HepG2 (cell line): ENCODE results near the gene SAP130. TPM values are rescaled to one million over a fixed set of nuclear protein-coding genes. Genes with fewer than 3 reads are reported as not detected.

Experiments
- ATAC-seq: fragments of 200-7000 bp; cut with Tn5 transposase; 3 replicates; pipeline ENCODE4 v1.9.1; 2020; ENCODE audit warnings: mild to moderate bottlenecking, moderate library complexity
- BruUV-seq: library from RNA; stranded (reverse); fragments of 400-500 nt; replicated peaks from 2 replicates; lab custom pipeline; 2021; lab: Mats Ljungman, UMichigan
- CTCF ChIA-PET: fragments of 300-600 bp; formaldehyde crosslinking; extraction: SDS; loops from one replicate; lab custom pipeline; 2021; ENCODE audit warnings: low total read pairs, inconsistent platforms, low intra/inter-chr PET ratio; lab: Yijun Ruan, JAX
- POLR2A ChIA-PET: fragments of 350-600 bp; sonication (Branson Sonifier 250); formaldehyde crosslinking; loops from one replicate; lab custom pipeline; 2020; ENCODE audit warnings: antibody characterized with exemption, inconsistent platforms; lab: Yijun Ruan, JAX
- DNase-seq: peaks from one replicate; pipeline ENCODE4 v3.0.0-alpha.2; 2015; ENCODE audit warnings: low spot score
- FAIRE-seq: peaks from 3 replicates; lab custom pipeline; 2011; peaks lifted over from hg19 to GRCh38; lab: Jason Lieb, UNC
- H2AFZ ChIP-seq: one replicate; pipeline ENCODE4 v1.6.1; 2011; ENCODE audit warnings: low read length, inconsistent platforms
- H3K27ac ChIP-seq: fragments of 300-600 bp; 3 replicates; pipeline ENCODE4 v1.8.0; 2011; ENCODE audit warnings: mixed run types, mild to moderate bottlenecking, mixed read lengths, low read length, inconsistent platforms; ENCODE audit not compliant: insufficient read depth; ENCODE audit errors: extremely low read length
- H3K27me3 ChIP-seq, 2 experiments: fragments of 200-600 bp in 1 of 2; 2 replicates in 1 of 2; 3 replicates in 1 of 2; pipeline versions ENCODE4 v1.6.0 to v1.8.0; 2011; ENCODE audit warnings: low read length in 2 of 2, mild to moderate bottlenecking in 2 of 2, moderate library complexity in 2 of 2, inconsistent platforms in 1 of 2; ENCODE audit not compliant: insufficient read depth in 2 of 2, control insufficient read depth in 1 of 2
- H3K36me3 ChIP-seq, 2 experiments: fragments of 200-600 bp in 1 of 2; replicated peaks in 1 of 2; 2 replicates in 1 of 2; 3 replicates in 1 of 2; pipeline versions ENCODE4 v1.5.1 to v1.8.0; 2011; ENCODE audit warnings: low read length in 2 of 2, inconsistent platforms in 1 of 2; ENCODE audit not compliant: insufficient read depth in 2 of 2, control insufficient read depth in 1 of 2
- H3K4me1 ChIP-seq: 2 replicates; pipeline ENCODE4 v1.5.1; 2012; ENCODE audit warnings: low read length, inconsistent platforms; ENCODE audit not compliant: insufficient read depth
- H3K4me2 ChIP-seq: 2 replicates; pipeline ENCODE4 v1.6.0; 2011; ENCODE audit warnings: low read depth, low read length, inconsistent platforms
- H3K4me3 ChIP-seq, 3 experiments: fragments of 200-600 bp in 1 of 3; sonication (generic), shearing (Covaris generic) in 1 of 3; replicated peaks in 1 of 3; 2 replicates each; pipeline ENCODE4 v1.5.1; 2011 to 2016; ENCODE audit warnings: low read length in 3 of 3, inconsistent platforms in 2 of 3, low read depth in 2 of 3, mild to moderate bottlenecking in 2 of 3, control low read depth in 1 of 3, mixed read lengths in 1 of 3; ENCODE audit not compliant: insufficient read depth in 1 of 3
- H3K79me2 ChIP-seq: one replicate; pipeline ENCODE4 v1.6.1; 2011; ENCODE audit warnings: low read length, inconsistent platforms; ENCODE audit not compliant: insufficient read depth
- H3K9ac ChIP-seq: 2 replicates; pipeline ENCODE4 v1.6.0; 2011; ENCODE audit warnings: mild to moderate bottlenecking, low read depth, low read length, inconsistent platforms; ENCODE audit not compliant: insufficient read depth
- H3K9me3 ChIP-seq: 2 replicates; pipeline ENCODE4 v1.5.1; 2012; ENCODE audit warnings: mild to moderate bottlenecking, low read length
- H4K20me1 ChIP-seq: 2 replicates; pipeline ENCODE4 v1.6.0; 2011; ENCODE audit warnings: inconsistent platforms, mild to moderate bottlenecking, low read length, moderate library complexity; ENCODE audit not compliant: insufficient read depth
- BRCA1 ChIP-seq: sonication (generic); formaldehyde crosslinking; IDR thresholded peaks from 2 replicates; pipeline ENCODE4 v1.4.0; 2020; ENCODE audit warnings: missing genetic modification reagents
- GFI1 ChIP-seq: sonication (generic); formaldehyde crosslinking; IDR thresholded peaks from 2 replicates; pipeline ENCODE4 v1.5.0; 2020; ENCODE audit warnings: missing genetic modification reagents, mild to moderate bottlenecking, borderline replicate concordance
- GMEB2 ChIP-seq: IDR thresholded peaks from 2 replicates; pipeline ENCODE4 v1.6.1; 2016; ENCODE audit warnings: missing biosample characterization, missing genetic modification reagents, low read depth
- HDAC2 ChIP-seq: sonication (generic); formaldehyde crosslinking; IDR thresholded peaks from 2 replicates; pipeline ENCODE4 v1.4.0; 2020; ENCODE audit warnings: missing genetic modification reagents
- IKZF5 ChIP-seq: IDR thresholded peaks from 2 replicates; pipeline ENCODE4 v1.6.1; 2018; ENCODE audit warnings: missing genetic modification reagents, mild to moderate bottlenecking, missing compliant biosample characterization
- IRF9 ChIP-seq: sonication (generic); formaldehyde crosslinking; IDR thresholded peaks from 2 replicates; pipeline ENCODE4 v1.8.0; 2022; ENCODE audit warnings: missing genetic modification reagents, mild to moderate bottlenecking, borderline replicate concordance
- MNT ChIP-seq: fragments of 450-650 bp; IDR thresholded peaks from 2 replicates; pipeline ENCODE4 v1.6.1; 2016
- MXD1 ChIP-seq: sonication (generic); formaldehyde crosslinking; IDR thresholded peaks from 2 replicates; pipeline ENCODE4 v1.4.0; 2020; ENCODE audit warnings: mild to moderate bottlenecking, missing genetic modification reagents
- MYC ChIP-seq: sonication (generic); formaldehyde crosslinking; IDR thresholded peaks from 2 replicates; pipeline ENCODE4 v1.9.0; 2021; ENCODE audit warnings: missing genetic modification reagents, borderline replicate concordance
- NAIF1 ChIP-seq: sonication (generic); formaldehyde crosslinking; IDR thresholded peaks from 2 replicates; pipeline ENCODE4 v1.5.0; 2020; ENCODE audit warnings: mild to moderate bottlenecking, missing genetic modification reagents, borderline replicate concordance
- NR2F1 ChIP-seq, 2 experiments: fragments of 450-650 bp in 1 of 2; formaldehyde crosslinking in 1 of 2; IDR thresholded peaks; 2 replicates each; pipeline versions ENCODE4 v1.5.0 to v1.6.1; 2016 to 2020; ENCODE audit warnings: mild to moderate bottlenecking in 1 of 2, missing compliant biosample characterization in 1 of 2, missing genetic modification reagents in 1 of 2, moderate library complexity in 1 of 2
- NR2F6 ChIP-seq, 2 experiments: IDR thresholded peaks; 2 replicates each; pipeline ENCODE4 v1.6.1; 2016; ENCODE audit warnings: antibody characterized with exemption in 1 of 2, mild to moderate bottlenecking in 1 of 2
- SRSF9 ChIP-seq: fragments of 200-400 bp; formaldehyde crosslinking; IDR thresholded peaks from 2 replicates; pipeline ENCODE4 v1.6.1; 2018; ENCODE audit warnings: borderline replicate concordance, mild to moderate bottlenecking, low read depth, low read length; ENCODE audit not compliant: insufficient read depth, poor library complexity, severe bottlenecking
- ZBTB21 ChIP-seq: sonication (generic); formaldehyde crosslinking; IDR thresholded peaks from 2 replicates; pipeline ENCODE4 v1.4.0; 2020; ENCODE audit warnings: missing genetic modification reagents
- ZFP90 ChIP-seq: sonication (generic); formaldehyde crosslinking; IDR thresholded peaks from 2 replicates; pipeline ENCODE4 v1.8.0; 2022; ENCODE audit warnings: missing genetic modification reagents, mild to moderate bottlenecking, inconsistent platforms, borderline replicate concordance
- ZIK1 ChIP-seq: sonication (generic); formaldehyde crosslinking; IDR thresholded peaks from 2 replicates; pipeline ENCODE4 v1.5.0; 2020; ENCODE audit warnings: mild to moderate bottlenecking, low read depth, missing genetic modification reagents, borderline replicate concordance
- ZNF335 ChIP-seq: sonication (generic); formaldehyde crosslinking; IDR thresholded peaks from 2 replicates; pipeline ENCODE4 v1.4.0; 2020; ENCODE audit warnings: missing genetic modification reagents
- ZNF766 ChIP-seq: sonication (generic); formaldehyde crosslinking; IDR thresholded peaks from 2 replicates; pipeline ENCODE4 v1.5.0; 2020; ENCODE audit warnings: missing genetic modification reagents, borderline replicate concordance
- WGBS: methylation state at CpG from one replicate; pipeline ENCODE4 v1.1.6; 2017; ENCODE audit warnings: low lambda C conversion rate; 5-methylcytosine and 5-hydroxymethylcytosine counted together
- in situ Hi-C: cut with HindIII; loops from 2 replicates; pipeline ENCODE4 v1.10.0; 2017; ENCODE audit warnings: low pct_unique_long_range_greater_than_20kb; ENCODE audit not compliant: extremely low pct_ligation_motif_present
- intact Hi-C: fragments of 100-400 bp; cut with micrococcal nuclease; formaldehyde crosslinking; loops from one replicate; pipeline ENCODE4 v1.10.0; 2022; ENCODE audit not compliant: unreplicated experiment
- polyA plus RNA-seq, 8 experiments: library from polyadenylated mRNA; depleted of rRNA in 3 of 8; stranded (reverse) in 7 of 8; unstranded in 1 of 8; fragments of >200 nt; fragmentation: Illumina TruSeq in 4 of 8; extraction: Trizol in 4 of 8; gene quantifications; 2 replicates each; pipeline versions ENCODE4 v1.2.1 to v1.2.3, GENCODE V29; 2011 to 2016; ENCODE audit warnings: low read depth in 4 of 8, missing spikeins in 1 of 8, mixed read lengths in 1 of 8; ENCODE audit not compliant: insufficient read depth in 1 of 8
- total RNA-seq, 5 experiments: library from RNA; depleted of rRNA; stranded (reverse); fragments of >200 nt; fragmentation: Illumina TruSeq; extraction: Trizol; gene quantifications; 2 replicates each; pipeline ENCODE4 v1.2.3, GENCODE V29; 2016; ENCODE audit warnings: low read depth in 1 of 5

SAP130 gene
- total and polyA plus RNA-seq, 2 of the 13 experiments (the other 11 are each of a cell fraction or from before 2014, with no cell fraction given): 11.1 to 18.6 TPM

- no peak for TF ChIP-seq NAIF1 (CRISPR knock-in tag)
- TF ChIP-seq ZBTB21 (CRISPR knock-in tag): no peak
- TF ChIP-seq ZIK1 (CRISPR knock-in tag): no peak
- no peak for TF ChIP-seq IKZF5 (CRISPR knock-in tag)
- TF ChIP-seq BRCA1 (CRISPR knock-in tag): no peak
Observed at GRCh38 chr2:128017561-128017960, 10.3 kb downstream of the SAP130 start (continued).

GRCh38 chr2:128016620-128017019, 11.2 kb downstream of the SAP130 start:
- Histone ChIP-seq H4K20me1 (no peaks in the 10 kb centered on the region), H3K4me2 (no peak overlapping the region), H3K4me1 (no peaks in the 10 kb centered on the region), H3K9me3 (no peaks in the 10 kb centered on the region), H3K36me3 (peaks cover 30 to 74% of the 10 kb centered on the region in 2 experiments), H3K27me3 (no peaks in the 10 kb centered on the region), H3K4me3 (no peak overlapping the region), H3K9ac (no peak overlapping the region), H2AFZ (no peak overlapping the region), H3K79me2 (no peaks in the 10 kb centered on the region), H3K27ac (no peak overlapping the region)
- ChIA-PET CTCF (interaction anchor here (0.6 kb wide), 1 partner anchor 149 kb away, joined by 3 read pairs; no protein-coding TSS in a partner anchor), POLR2A (no interaction called here)
- ATAC-seq (no peak), DNase-seq (no peak), FAIRE-seq (no peak)
- in situ Hi-C loops (no loop called here), intact Hi-C loops (no loop called here)
- BruUV-seq: no TSS peak
- WGBS: 93% methylated on average over 2 of the region's 2 CpGs
- TF ChIP-seq IRF9 (CRISPR knock-in tag): no peak
- no peak for TF ChIP-seq HDAC2
- TF ChIP-seq MXD1 (CRISPR knock-in tag): no peak
- TF ChIP-seq ZNF335 (CRISPR knock-in tag): no peak
- TF ChIP-seq NR2F6 (IDR thresholded peaks at IDR 0.05): no peak
- no peak for TF ChIP-seq NR2F6 (CRISPR knock-in tag; IDR thresholded peaks at IDR 0.05)
- TF ChIP-seq MNT: no peak
- TF ChIP-seq ZNF766 (CRISPR knock-in tag): no peak
- no peak for TF ChIP-seq SRSF9
- no peak for TF ChIP-seq MYC (CRISPR knock-in tag)
- no peak for TF ChIP-seq GMEB2
- TF ChIP-seq ZFP90 (CRISPR knock-in tag): no peak
- TF ChIP-seq NR2F1 (CRISPR knock-in tag; IDR thresholded peaks at IDR 0.05): no peak
- no peak for TF ChIP-seq GFI1
